ENCODE results near the gene ZNF547. TPM values are rescaled to one million over a fixed set of nuclear protein-coding genes. Genes with fewer than 3 reads are reported as not detected.

The ZNF547 gene
- polyA plus RNA-seq, 1 experiment = 3.4 TPM

- Histone ChIP-seq H3K27me3 (ENCODE audit: control insufficient read depth, insufficient read depth, low read length) (no peaks in the 10 kb centered on the region), H3K36me3 (ENCODE audit: control insufficient read depth, insufficient read depth, low read length) (no peaks in the 10 kb centered on the region), H3K4me3 (ENCODE audit: low read depth, low read length) (no peak overlapping the region)
- ChIA-PET CTCF (interaction anchor here (1.3 kb wide), 1 partner anchor 10 kb away, joined by 4 read pairs; no protein-coding TSS in a partner anchor), POLR2A (no interaction called here)
- TF ChIP-seq CTCF (IDR thresholded peaks at IDR 0.05; ENCODE audit: insufficient read depth, low read depth, low read length) = no peak
- no peak for DNase-seq (ENCODE audit: low read depth)
These were observed 29.2 kb upstream of the ZNF547 start for GRCh38 chr19:57334191-57334590.

DNA sequence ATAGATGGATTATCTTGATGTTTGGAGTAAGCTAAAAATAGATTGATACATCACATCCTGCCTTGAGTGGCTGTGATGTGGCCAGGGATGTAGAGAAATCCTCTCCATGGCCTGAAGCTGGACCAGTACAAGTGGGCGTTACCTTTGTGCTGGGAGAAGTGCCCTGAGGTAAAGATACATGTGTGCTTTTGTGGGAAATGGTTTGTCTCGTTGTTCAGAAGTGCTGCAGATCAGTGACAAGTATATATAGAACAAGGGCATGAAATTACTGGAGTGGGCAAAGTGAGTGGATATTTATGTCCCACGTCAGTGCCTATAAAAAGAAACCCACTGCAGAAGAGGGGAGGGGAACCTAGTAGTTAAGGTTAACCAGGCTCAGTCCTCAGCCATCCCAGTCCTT lies 24.5 kb upstream of the ZNF547 start:
- POLR2A ChIA-PET = no interaction called here
- no peaks in the 10 kb centered on the region for H3K27me3 ChIP-seq (ENCODE audit: control insufficient read depth, insufficient read depth, low read length)
- CTCF ChIA-PET = no interaction called here
- DNase-seq (ENCODE audit: low read depth) = no peak
- TF ChIP-seq CTCF (IDR thresholded peaks at IDR 0.05; ENCODE audit: insufficient read depth, low read depth, low read length) = no peak
- no peaks in the 10 kb centered on the region for H3K36me3 ChIP-seq (ENCODE audit: control insufficient read depth, insufficient read depth, low read length)
- no peak overlapping the region for H3K4me3 ChIP-seq (ENCODE audit: low read depth, low read length)

GRCh38 chr19:57342582-57342981 lies 20.8 kb upstream of the ZNF547 start:
- CTCF ChIA-PET = no interaction called here
- POLR2A ChIA-PET = no interaction called here
- no peak for DNase-seq (ENCODE audit: low read depth)
- no peak overlapping the region for H3K4me3 ChIP-seq (ENCODE audit: low read depth, low read length)
- no peaks in the 10 kb centered on the region for H3K27me3 ChIP-seq (ENCODE audit: control insufficient read depth, insufficient read depth, low read length)
- no peak for TF ChIP-seq CTCF (IDR thresholded peaks at IDR 0.05; ENCODE audit: insufficient read depth, low read depth, low read length)
- H3K36me3 ChIP-seq (ENCODE audit: control insufficient read depth, insufficient read depth, low read length) = no peaks in the 10 kb centered on the region

- peak; percentile 45 for DNase-seq (ENCODE audit: low read depth)
- CTCF ChIA-PET = interaction anchor here (0.6 kb wide), 1 partner anchor 126 kb away, joined by 4 read pairs; no protein-coding TSS in a partner anchor
- no peak for TF ChIP-seq CTCF (IDR thresholded peaks at IDR 0.05; ENCODE audit: insufficient read depth, low read depth, low read length)
- POLR2A ChIA-PET = no interaction called here
- Histone ChIP-seq H3K27me3 (ENCODE audit: control insufficient read depth, insufficient read depth, low read length) (no peaks in the 10 kb centered on the region), H3K36me3 (ENCODE audit: control insufficient read depth, insufficient read depth, low read length) (no peaks in the 10 kb centered on the region), H3K4me3 (ENCODE audit: low read depth, low read length) (no peak overlapping the region)
These were observed 15.2 kb upstream of the ZNF547 start for GRCh38 chr19:57348136-57348535.

DNA sequence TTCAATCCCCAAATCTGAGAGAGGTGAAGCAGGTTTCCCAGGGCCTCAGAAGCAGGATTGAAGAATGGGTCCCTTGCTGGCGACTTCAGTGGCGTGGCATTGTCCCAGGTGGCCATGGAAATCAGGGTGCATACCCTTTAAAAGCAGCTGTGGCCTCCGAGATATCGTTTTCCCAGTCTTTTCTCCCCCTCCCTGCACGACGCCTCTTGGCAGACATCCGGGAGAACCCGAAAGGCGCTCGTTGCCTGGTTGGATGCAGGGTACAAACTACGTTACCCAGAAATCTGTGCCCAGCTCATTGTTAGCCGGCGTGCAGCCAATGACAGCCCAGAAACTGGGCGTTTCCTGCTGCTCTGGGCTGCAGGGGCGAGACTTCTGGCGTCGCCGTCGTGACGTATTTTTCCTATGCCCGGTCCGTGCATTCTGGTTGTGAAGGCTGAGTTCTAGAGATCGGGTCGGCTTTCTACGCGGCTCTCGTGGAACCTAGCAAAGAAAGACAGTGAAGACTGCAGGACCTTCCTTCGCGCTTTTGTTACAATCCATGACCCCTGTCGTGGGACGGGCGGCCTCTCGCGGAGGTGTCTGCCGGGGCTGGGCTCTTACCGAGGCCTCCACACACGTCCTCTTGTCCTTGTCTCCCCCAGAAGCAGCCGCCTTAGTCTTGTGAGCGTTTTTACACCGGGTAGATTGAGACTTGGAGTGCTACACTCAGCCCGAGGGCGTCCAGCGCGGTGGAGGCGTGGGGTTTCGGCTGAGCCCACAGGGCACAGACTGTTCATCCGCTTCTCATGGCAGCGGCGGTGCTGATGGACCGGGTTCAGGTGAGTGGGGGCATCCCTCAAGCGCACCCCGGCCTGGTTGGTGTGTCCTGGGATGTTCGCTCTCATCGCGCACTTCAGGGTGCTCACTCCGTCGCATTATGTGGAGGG lies 12.2 kb upstream of the ZNF547 start, which contains the start of gene ZNF304:
ZNF304 (plus strand) TSS at position 395 of the 929 bp plus-strand sequence; CDS start at position 789, 394 bp downstream.
- Histone ChIP-seq H3K4me3 (ENCODE audit: low read depth, low read length) (peak within 1 kb of the TSS; percentile 99), H3K36me3 (ENCODE audit: control insufficient read depth, insufficient read depth, low read length) (peaks cover 7% of the 10 kb centered on the region), H3K27me3 (ENCODE audit: control insufficient read depth, insufficient read depth, low read length) (no peaks in the 10 kb centered on the region)
- TF ChIP-seq CTCF (IDR thresholded peaks at IDR 0.05; ENCODE audit: insufficient read depth, low read depth, low read length) = no peak
- ChIA-PET POLR2A (interaction anchor here (0.7 kb wide), 1 partner anchor 12 kb away, joined by 4 read pairs; the partner anchor contains the start of genes TRAPPC2B and ZNF547), CTCF (no interaction called here)
- peak; percentile 80 for DNase-seq (ENCODE audit: low read depth)
